ENCODE results near the gene PGP.
"Not testable (repeated sequence)": the region's sequence is repeated elsewhere in the genome, so short reads cannot be mapped to it uniquely, and the experiment has no call there.

PGP gene, protein sequence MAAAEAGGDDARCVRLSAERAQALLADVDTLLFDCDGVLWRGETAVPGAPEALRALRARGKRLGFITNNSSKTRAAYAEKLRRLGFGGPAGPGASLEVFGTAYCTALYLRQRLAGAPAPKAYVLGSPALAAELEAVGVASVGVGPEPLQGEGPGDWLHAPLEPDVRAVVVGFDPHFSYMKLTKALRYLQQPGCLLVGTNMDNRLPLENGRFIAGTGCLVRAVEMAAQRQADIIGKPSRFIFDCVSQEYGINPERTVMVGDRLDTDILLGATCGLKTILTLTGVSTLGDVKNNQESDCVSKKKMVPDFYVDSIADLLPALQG

DNA sequence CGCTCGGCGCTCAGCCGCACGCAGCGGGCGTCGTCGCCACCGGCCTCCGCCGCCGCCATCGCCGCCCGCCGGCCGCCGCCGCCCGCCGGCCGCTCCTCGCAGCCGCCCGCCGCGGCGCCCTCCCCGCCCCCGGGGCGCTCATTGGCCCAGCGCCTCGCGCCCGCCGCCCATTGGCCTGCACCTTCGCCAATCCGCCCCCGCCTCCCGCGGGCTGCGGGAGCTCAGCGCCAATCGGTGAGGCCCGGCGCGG, at the start of gene PGP:
Gene PGP, minus strand, starts transcription at position 122 of the 250 bp plus-strand sequence. Its CDS starts 63 bp downstream, at position 59.
- DNase-seq (ENCODE audit: low read depth) = no peak

DNA sequence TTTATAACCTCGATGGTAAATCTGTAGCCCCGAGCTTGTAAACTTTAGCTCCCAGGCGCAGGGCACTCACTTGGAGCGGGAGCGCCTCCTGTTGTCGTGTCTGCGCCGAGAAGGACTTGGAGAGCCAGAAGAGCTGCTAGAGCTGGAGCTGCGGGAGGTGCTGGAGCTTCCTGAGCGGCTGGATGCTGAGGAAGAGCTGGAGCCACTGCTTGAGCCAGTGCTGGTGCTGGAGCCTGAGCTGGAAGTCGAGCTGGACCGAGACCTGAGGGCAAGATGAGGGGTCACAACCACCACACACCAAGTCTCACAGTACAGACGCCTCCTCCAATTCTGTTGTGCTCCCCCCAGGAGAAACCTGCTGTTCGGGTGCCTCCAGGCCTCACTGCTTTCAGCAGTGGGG, 48.4 kb upstream of the PGP start:
- not testable (repeated sequence) for DNase-seq (ENCODE audit: low read depth)

DNA sequence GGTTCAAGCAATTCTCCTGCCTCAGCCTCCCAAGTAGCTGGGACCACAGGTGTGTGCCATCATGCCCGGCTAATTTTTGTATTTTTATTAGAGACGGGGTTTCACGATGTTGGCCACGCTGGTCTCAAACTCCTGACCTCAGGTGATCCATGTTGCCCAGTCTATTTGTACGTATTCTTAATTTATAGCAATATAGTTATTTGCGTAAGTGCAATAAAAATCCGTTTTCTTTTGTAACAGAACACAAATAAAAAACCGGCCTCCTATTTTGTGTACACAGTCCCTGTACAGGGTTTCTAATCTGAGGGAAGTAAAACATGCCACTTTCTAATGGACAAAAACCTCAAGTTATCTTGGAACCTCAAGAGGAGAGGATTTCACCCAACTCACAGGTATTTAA, 45.6 kb upstream of the PGP start:
- DNase-seq (ENCODE audit: low read depth) = no peak

DNA sequence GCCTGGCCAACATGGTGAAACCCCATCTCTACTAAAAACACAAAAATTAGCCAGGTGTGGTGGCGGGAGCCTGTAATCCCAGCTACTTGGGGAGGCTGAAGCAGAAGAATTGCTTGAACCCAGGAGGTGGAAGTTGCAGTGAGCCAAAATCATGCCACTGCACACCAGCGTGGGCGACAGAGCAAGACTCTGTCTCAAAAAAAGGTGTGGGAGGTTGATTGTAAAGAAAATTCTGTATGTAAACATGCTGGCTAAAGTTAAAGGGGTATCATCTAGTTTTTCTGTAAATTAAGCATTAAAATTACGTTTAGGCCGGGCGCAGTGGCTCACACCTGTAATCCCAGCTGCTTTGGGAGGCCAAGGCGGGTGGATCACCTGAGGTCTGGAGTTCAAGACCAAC, 43.9 kb upstream of the PGP start:
- not testable (repeated sequence) for DNase-seq (ENCODE audit: low read depth)

DNA sequence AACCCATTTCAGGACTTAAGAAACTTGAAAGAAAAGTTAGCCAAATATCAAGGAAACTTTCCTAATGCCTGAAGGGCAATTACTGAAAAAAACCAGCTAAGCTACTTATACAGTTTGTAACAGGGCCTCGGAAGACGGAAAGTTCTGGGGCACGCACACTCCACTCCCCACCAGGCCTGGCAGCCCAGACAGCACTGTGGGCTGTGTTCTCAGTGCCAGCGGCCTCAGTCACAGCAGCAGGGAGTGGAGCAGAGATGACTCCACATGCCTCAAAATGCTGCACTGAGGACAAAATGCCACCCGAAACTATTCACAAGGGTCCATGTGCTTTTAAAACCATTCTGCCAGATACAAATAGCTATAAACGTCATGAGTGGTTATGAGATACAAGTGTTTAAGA, 43.1 kb upstream of the PGP start:
- DNase-seq (ENCODE audit: low read depth) = no peak

DNA sequence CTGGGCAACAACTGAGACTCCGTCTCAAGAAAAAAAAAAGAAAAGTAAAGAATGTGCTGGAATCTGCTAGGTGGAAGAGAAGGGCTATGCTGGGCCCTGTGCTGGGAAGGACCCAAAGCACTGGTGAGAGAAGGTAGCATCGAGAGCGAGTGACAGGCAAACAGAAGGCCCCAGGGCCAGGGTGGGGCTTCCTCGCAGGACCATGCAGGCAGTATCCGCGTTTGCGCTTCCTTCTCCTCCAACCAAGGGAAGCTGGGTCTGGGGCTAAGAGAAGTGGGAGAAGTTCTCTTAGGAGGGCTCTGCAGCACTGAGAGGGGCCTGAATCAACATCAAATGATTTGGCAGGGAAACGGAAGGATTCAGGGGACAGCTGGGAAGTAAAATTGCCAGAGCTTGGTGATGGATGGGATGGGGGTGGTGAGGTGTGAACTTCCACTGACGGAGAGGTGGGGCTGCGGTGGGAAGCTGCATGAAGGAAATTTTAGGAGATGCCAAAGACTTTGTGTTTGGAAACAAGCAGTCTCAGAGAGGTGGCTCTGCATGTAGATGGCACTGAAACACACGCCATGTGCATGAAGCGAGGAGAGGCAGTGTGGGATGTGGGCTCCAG, 42.0 kb upstream of the PGP start:
- DNase-seq (ENCODE audit: low read depth) = no peak

DNA sequence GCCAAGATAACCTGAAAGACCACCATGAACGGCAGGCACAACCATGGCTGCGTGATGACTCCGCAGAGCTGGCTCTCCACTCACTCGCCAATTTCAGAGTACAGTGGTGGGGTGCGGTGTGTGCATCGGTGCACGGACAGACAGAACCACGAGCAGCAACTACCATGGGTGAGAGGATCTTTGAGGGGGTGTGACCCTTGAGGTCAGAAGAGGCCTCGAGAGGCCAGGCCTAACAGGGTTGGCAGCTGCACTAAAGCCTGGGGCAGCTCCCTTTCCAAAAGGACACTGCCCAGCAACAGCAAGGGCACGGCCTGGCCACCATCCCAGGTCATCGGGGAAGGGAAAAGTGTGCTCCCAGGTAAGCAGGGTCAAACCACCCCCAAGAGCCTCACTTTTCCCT, 38.7 kb upstream of the PGP start:
- DNase-seq (ENCODE audit: low read depth) = no peak

DNA sequence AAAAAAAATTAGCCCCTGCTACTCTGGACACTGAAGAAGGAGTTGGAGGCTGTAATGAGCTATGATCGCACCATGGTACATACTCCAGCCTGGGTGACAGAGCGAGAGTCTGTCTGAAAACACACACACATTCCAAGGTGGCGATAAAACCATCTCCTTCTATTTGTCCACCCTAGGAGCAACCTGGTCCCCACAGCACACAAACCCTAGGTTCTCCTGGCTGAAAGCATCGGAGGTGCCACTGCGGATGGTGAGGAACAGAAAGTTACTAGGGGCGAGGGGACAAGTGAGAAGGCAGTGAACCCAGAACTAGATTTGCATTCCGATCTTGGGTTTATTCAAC, 38.1 kb upstream of the PGP start:
- DNase-seq (ENCODE audit: low read depth) = no peak

DNA sequence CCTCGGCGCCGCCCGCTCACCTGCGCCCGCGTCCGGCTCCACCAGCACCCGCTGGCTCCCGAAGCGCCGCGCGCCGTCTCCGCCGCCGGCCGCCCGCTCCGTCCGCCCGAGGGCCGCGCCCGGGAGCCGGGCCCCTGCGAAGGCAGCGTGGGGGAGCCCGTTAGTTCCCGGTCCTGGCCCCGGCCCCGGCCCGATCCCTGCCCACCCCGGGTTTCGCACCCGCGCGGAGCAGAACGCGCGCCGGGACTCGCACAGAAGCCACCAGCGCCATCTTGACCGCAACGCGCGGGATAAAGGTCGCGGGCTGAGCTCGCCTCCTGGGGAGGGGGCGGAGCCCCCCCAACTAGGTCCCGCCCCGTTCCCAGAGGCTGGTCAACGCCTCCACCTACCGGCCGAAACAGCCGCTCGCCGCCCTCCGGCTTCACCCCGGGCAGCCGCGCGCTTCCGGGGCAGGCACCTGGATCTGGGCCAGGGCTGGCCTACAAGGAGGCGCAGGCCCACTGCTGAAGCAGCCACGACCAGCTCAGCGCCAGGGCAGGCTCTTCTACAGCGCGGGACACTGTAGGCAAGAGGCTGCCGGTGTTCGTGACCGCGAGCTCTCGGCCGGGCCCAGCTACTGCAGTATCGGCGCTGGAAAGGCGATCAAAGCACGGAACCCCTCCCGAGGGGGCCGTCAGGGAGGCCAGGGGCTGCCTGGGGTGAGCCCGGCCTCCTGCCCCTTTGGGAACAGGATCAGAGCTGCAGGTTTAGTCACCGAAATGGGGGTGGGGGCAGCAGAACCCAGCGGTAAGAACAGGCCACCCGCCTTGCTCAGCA, 36.9 kb upstream of the PGP start, which contains the start of gene ECI1:
Gene ECI1, minus strand, starts transcription at position 292 of the 816 bp plus-strand sequence. Its CDS starts 21 bp downstream, at position 271.
- peak; percentile 87 for DNase-seq (ENCODE audit: low read depth)

DNA sequence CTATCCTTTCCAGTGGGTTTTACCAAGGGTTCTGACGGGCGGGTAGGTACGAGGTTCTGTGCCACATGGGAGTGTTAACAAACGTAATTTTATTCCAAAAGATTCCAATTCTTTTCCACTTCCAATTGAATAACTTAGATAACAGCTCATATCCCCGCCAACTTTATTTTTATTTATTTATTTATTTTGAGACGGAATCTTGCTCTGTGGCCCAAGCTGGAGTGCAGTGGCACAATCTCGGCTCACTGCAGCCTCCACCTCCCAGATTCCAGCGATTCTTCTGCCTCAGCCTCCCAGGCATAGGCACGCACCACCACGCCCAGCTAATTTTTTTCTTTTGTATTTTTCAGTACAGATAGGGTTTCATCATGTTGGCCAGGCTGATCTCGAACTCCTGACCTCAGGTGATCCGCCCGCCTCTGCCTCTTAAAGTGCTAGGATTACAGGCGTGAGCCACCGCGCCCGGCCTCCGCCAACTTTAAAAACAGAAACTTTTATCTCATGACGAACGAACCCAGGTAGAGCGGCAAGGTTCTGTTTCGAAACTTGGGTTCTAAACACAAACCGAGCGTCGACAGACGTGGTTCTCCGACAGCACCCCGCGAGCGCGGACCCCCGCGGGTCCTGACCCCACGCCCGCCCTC, 36.1 kb upstream of the PGP start:
- peak; percentile 34 for DNase-seq (ENCODE audit: low read depth)

DNA sequence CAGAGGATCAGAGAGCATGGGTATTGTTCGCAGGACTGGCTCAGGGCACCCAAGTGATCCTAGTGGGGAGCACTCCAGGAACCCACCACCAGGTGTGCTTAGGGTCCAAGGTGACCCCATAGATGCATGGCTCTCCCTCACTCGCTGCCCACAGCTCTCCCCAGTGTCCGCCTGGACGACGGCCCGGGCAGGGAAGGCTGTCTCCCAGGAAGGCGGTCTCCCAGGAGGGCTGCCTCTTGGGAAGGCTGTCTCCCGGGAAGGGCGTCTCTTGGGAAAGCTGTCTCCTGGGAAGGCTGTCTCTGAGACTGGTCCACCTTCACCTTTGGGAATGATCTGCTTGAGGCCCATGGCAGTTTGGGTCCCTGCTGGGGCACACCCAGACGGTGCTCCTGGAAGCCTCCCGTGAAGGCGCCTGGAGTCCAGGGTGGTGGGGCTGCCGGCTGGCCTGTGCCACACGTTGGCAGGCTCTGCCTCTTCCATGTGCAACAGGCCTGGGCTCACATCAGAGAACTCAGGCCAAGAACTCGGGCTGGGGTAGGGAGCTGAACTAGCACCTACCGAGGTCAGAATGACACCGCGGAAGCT, 31.8 kb upstream of the PGP start:
- DNase-seq (ENCODE audit: low read depth) = no peak

DNA sequence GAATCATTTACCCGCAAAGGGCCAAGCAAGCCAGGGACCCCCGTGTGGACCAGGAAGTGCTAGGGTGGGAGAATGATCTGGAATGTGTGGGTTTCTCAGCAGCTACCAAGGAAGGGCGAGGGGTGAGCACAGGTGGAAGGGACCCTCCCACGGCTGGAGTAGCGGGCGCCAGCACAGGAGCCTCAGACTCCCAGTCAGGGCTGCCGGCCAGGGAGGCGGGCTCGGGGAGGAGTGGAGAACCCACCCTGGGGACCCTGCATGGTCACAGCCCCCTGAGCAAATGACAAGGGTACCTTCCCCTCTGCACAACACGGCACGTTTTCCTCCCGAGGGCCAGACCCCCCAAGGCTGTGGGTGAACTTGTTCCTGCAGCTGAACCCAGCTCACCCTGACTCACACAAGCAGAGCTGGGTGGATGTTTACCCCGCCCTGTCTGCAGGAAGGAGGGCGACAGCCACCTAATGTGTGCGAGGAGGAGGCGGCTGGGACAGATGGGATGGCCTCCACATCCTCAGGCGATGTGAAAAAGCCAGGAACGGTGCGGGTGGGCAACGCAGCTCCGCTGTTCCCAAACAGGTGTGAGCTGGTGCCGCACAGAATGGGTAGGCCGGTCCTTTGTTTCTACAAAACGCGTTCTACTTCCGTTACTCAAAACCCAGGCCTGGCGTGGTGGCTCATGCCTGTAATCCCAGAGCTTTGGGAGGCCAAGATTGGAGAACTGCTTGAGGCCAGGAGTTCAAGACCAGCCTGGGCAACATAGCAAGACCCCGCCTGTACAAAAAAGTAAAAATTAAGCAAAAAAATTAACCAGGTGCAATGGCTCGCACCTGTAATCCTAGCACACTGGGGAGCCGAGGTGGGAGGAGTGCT, 30.5 kb upstream of the PGP start:
- DNase-seq (ENCODE audit: low read depth) = no peak

DNA sequence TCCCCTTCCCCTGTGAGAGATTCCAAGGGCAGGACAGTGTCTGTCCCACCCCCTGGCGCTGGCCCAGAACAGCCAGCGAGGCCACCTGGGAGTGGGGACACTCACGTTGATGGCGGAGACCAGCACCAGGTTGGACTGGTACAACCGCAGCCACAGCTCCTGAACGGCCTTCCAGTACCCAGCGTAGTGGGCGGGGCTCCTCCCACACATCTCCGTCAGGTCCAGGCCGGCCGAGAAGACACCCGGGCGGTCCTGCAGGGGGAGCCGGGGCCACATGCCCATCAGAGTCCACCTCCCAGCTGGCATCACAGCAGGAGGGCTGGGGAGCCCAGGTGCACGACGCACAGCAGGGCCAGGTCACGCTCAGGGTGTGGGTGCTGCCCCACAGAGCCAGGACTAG, 29.7 kb upstream of the PGP start:
- no peak for DNase-seq (ENCODE audit: low read depth)

DNA sequence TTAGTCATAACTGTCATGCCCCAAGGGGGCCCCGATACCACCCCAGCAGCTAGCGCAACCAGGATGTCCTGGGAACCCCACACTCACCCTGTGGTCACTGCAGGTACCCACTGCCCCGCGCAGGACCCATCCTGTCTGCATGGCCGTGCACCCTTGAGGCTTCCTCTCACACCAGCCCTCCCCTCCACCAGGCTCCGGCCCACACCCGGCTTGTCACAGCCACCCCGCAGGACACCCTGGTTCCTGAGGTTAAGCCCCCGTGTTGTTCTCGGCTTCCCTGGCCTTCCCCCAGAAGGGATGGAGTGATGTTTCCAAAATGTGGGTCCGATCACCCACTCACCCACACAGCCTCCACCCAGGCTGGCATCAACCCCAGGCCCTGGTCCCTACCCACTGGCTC, 29.1 kb upstream of the PGP start:
- DNase-seq (ENCODE audit: low read depth) = no peak

DNA sequence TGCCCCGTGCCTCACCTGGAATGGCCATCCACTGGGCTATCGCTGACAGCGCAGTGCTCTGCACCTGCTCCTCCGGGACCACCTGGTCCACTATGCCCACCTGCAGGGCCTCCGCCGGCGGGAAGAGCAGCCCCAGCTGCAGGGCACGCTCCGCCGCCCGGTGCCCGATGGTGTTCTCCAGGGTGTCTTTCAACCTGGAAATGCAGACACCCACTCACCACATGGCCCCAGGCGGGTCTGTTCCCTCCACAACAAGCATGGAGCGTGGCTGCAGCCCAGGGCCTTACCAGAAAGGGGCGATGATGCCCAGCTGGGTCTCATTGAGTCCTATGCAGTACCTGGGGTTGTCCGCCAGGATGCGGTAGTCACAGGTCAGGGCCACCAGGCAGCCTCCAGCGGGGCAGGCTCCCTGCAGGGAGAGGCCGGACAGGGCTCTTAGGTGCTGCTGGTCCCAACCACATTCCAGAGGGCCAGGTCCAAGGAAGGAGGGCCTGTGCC, 28.4 kb upstream of the PGP start:
- DNase-seq (ENCODE audit: low read depth) = no peak

DNA sequence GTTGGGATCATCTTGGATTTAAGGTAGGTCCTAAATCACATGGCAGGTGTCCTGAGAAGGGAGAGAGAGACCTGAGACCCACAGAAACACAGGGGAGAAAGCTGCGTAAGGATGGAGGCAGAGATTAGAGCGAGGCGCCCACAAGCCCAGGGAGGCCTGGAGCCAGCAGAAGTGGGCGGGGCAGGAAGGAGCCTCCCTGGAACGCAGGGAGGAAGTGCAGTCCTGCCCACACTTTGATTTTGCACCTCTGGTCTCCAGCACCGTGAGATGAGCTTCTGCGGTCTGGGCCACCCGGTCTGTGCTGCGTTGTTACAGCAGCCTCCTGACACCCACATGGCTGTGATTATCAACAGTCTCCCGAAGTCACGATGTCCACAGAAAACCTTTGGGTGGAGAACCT, 28.0 kb upstream of the PGP start:
- DNase-seq (ENCODE audit: low read depth) = no peak

DNA sequence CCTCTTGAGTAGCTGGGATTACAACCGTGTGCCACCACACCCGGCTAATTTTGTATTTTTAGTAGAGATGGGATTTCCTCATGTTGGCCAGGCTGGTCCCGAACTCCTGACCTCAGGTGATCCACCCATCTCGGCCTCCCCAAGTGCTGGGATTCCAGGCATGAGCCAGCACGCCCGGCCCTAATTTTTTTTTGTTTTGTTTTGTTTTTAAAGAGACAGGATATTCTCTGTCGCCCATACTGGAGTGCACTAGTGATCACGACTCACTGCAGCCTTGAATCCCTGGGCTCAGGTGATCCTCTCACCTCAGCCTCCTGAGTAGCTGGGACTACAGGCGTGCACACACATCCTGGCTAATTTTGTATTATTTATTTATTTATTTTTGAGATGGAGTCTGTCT, 25.7 kb upstream of the PGP start:
- DNase-seq (ENCODE audit: low read depth) = not testable (repeated sequence)

DNA sequence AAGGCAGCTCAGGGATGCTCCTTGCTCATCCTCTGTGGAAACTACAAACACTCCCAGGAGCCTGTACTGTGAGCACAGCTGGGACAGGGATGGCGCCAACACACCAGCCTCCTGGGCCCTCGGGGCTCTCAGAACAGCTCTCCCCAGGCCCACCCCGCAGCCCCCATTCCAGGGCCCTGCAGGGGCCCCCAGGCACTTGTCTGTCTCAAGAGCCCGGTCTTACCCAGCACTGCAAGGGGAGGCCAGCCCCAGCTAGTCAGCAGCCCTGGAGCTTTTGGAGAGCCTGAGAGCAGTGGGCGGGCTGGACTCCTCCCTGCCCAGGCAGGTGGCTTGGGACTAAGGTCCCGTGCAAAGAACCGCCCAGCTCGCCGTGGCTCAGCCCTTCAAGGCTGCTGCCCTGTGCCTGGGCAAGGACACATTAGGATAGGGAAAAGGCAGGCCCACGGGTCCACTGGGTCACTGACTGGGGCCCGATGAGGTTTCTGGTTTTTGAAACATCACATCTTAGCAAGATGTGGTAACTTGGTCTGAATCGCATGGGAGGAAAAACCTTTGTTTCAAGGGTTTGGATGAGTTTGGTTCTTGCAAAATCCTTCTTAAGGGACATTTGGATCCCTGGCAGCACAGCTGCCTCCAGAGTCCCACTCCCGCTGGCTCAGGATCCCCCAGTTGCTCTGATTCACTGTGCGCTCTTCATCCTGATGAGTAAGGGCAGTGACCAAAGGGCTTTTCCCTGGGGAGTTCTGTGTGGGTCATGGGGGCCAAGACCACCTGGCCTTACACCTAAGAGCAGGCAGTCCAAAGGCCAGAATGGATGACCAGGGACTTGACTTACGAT, 24.4 kb upstream of the PGP start:
- no peak for DNase-seq (ENCODE audit: low read depth)

DNA sequence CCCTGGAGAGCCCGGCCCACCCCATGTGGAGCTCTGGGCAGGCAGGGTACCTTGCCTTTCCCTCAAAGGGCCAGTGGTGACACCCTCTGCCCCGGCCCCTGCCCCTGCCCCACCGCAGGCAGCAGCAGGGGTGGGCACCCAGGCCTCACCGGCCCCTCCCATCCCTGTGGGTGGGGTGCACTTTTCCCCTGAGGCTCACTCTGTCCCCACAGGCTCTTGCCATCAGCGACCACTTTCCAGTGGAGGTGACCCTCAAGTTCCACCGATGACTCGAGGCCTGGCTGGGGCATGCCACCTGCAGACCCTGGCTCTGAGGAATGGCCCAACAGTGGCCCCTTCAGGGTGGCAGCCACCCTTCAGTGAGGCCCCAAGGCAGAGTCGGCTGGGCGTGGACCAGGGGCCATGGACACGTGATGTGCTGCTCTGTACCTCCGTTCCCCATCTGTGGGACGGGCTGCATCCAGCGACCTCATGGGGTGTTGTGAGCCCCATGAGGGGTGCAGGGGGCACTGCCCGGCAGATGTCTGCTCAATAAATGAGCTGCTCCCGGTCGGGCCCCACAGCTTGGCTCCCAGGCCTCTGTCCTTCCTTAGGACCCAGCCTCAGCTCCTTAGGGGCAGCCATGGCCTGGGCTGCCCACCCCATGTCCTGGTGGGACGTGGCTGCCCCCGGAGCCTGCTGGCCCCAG, 23.7 kb upstream of the PGP start:
- DNase-seq (ENCODE audit: low read depth) = no peak
